Peyer's patch (tissue), 4 donors: ENCODE data around the gene DARS1. TPM values are rescaled to one million over a fixed set of nuclear protein-coding genes. Genes with fewer than 3 reads are reported as not detected.
"Not testable (repeated sequence)": the region's sequence is repeated elsewhere in the genome, so short reads cannot be mapped to it uniquely, and the experiment has no call there.

Experiments
- DNase-seq, 3 donors: peaks; one replicate each; pipeline ENCODE4 v3.0.0-alpha.2; 2017 to 2019
- H3K27ac ChIP-seq, 4 donors: fragments of 200-600 bp; sonication (generic); one replicate each; pipeline ENCODE4 v1.5.1; 2016 to 2019
- H3K27me3 ChIP-seq, 2 donors: fragments of 200-600 bp; sonication (generic); one replicate each; pipeline ENCODE4 v1.5.1; 2019
- H3K36me3 ChIP-seq, 3 donors: fragments of 200-600 bp; sonication (generic); one replicate each; pipeline ENCODE4 v1.5.1; 2016 to 2019
- H3K4me1 ChIP-seq, 4 donors: fragments of 200-600 bp; sonication (generic); one replicate each; pipeline ENCODE4 v1.5.1; 2016 to 2019
- H3K4me3 ChIP-seq, 4 donors: fragments of 200-600 bp; sonication (generic); 1 replicate in 3 of 4; 2 replicates in 1 of 4; pipeline ENCODE4 v1.5.1; 2016 to 2019; ENCODE audit warnings: mild to moderate bottlenecking in 1 of 4
- H3K9me3 ChIP-seq, 4 donors: fragments of 200-600 bp; sonication (generic); one replicate each; pipeline ENCODE4 v1.5.1; 2016 to 2019; ENCODE audit warnings: mild to moderate bottlenecking in 1 of 4
- POLR2A ChIP-seq, 2 donors: fragments of 450-650 bp; IDR thresholded peaks; one replicate each; pipeline ENCODE4 v1.5.1; 2017; ENCODE audit warnings: antibody characterized with exemption in 2 of 2, mild to moderate bottlenecking in 2 of 2, moderate library complexity in 2 of 2
- total RNA-seq, 4 donors: library from RNA; depleted of rRNA; stranded (reverse); fragments of >200 nt; gene quantifications; one replicate each; pipeline ENCODE4 v1.1.0, GENCODE V29; 2016
- TF ChIP-seq, protein P1 (sequence below), 6 experiments: fragments of 450-650 bp in 4 of 6; fragments of 200-600 bp in 2 of 6; sonication (generic) in 1 of 6; IDR thresholded peaks; one replicate each; pipeline ENCODE4 v1.5.1; 2017 to 2019; ENCODE audit warnings: antibody characterized with exemption in 6 of 6, mild to moderate bottlenecking in 3 of 6, moderate library complexity in 1 of 6

The DARS1 gene
- total RNA-seq, 4 donors from 2014 or later = 27.5 to 75.9 (median 30.6) TPM

DNA sequence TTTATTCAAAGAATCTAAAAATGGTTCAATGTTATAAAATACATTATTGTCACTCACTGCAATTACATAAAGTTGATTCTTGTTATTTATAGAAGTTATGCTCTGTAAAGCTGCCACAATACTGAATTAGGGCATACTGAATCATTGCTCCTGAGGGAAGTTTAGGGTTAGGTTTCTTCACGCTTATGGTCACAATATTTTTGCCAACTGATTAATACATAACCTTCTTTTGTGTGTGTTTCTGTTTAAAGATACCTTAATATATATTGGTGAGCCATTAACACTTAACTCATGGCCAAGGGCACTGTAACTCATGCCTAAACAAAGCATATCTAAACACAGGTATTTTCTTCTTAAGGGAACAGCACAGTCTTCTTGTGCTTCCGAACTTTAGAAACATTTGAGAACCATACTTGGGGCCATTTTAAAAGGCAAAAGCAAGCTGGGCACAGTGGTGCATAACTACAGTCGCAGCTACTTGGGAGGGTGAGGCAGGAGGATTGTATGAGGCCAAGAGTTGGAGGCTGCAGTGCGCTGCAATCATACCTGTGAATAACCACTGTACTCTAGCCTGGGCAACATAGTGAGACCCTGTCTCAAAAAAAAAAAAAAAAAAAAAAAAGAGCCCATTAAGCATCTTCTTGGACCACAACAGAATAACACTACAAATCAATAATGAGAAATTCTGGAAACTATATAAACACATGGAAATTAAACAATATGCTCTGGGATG, 15.6 kb downstream of the DARS1 start:
- no peak overlapping the region for H3K4me3 ChIP-seq
- H3K4me1 ChIP-seq = no peaks in the 10 kb centered on the region
- TF ChIP-seq, protein P1, sequence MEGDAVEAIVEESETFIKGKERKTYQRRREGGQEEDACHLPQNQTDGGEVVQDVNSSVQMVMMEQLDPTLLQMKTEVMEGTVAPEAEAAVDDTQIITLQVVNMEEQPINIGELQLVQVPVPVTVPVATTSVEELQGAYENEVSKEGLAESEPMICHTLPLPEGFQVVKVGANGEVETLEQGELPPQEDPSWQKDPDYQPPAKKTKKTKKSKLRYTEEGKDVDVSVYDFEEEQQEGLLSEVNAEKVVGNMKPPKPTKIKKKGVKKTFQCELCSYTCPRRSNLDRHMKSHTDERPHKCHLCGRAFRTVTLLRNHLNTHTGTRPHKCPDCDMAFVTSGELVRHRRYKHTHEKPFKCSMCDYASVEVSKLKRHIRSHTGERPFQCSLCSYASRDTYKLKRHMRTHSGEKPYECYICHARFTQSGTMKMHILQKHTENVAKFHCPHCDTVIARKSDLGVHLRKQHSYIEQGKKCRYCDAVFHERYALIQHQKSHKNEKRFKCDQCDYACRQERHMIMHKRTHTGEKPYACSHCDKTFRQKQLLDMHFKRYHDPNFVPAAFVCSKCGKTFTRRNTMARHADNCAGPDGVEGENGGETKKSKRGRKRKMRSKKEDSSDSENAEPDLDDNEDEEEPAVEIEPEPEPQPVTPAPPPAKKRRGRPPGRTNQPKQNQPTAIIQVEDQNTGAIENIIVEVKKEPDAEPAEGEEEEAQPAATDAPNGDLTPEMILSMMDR (IDR thresholded peaks at IDR 0.05) = no peak
- no peak for TF ChIP-seq POLR2A (IDR thresholded peaks at IDR 0.05)
- H3K36me3 ChIP-seq = peaks cover 0 to 8% (median 0%) of the 10 kb centered on the region in 3 donors
- no peak for DNase-seq
- H3K27me3 ChIP-seq = no peaks in the 10 kb centered on the region
- H3K27ac ChIP-seq = no peak overlapping the region
- no peaks in the 10 kb centered on the region for H3K9me3 ChIP-seq

DNA sequence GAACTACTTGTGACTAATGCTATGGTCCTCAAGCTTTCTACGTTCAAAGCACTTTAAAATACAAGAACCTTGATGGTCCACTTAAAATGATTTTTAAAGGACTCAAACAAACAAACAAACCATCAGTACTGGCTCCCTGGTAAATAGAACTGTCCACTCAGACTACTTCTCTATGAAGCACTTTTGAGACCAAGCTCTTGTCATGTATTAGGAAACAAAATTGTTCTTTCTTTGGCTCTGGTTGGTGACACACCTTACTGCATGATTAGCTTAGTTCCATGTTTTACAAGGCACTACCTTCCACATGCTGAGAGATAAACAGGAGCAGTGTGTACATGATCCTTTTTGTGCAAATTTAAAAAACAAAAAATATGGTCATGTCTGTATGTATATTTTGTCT, 19.7 kb downstream of the DARS1 start:
- no peak for DNase-seq
- Histone ChIP-seq H3K27me3 (no peaks in the 10 kb centered on the region), H3K9me3 (no peaks in the 10 kb centered on the region), H3K4me1 (peaks cover 0 to 5% (median 0%) of the 10 kb centered on the region in 4 donors), H3K27ac (no peak overlapping the region), H3K4me3 (no peak overlapping the region), H3K36me3 (peaks cover 0 to 8% (median 0%) of the 10 kb centered on the region in 3 donors)
- TF ChIP-seq, protein P1 (IDR thresholded peaks at IDR 0.05) = no peak
- no peak for TF ChIP-seq POLR2A (IDR thresholded peaks at IDR 0.05)

DNA sequence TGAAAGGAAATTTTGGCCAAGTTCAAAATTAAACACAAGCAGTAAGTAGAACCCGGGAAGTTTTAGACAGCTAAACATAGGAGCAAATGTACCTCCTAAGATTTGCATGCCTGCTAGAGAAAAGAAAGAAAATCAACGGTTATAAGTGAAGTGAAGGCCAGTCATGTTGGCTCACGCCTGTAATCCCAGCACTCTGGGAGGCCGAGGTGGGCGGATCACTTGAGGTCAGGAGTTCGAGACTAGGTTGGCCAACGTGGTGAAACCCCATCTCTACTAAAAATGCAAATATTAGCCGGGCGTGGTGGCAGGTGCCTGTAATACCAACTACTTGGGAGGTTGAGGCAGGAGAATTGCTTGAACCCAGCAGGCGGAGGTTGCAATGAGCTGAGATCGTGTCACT, 21.0 kb downstream of the DARS1 start:
- not testable (repeated sequence) for DNase-seq, H3K4me1 ChIP-seq, H3K4me3 ChIP-seq, H3K27ac ChIP-seq, H3K27me3 ChIP-seq, H3K9me3 ChIP-seq
- peaks cover 0 to 11% (median 0%) of the 10 kb centered on the region in 3 donors for H3K36me3 ChIP-seq

DNA sequence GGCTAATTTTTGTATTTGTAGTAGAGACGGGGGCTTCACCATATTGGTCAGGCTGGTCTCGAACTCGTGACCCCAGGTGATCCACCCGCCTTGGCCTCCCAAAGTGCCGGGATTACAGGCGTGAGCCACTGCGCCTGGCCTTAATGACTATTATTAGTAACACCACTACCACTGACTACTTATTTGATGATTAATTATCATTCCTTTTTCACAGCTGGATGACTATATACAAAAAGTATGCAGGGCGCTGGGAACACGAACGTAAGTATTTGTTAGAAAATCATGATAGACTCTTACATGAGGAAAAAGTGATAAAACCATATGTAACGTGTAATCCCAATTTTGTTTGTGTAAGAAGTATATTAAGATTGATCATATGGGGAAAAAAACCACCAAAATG, 21.6 kb downstream of the DARS1 start:
- H3K27me3 ChIP-seq = no peaks in the 10 kb centered on the region
- no peak for DNase-seq
- peaks cover 0 to 11% (median 0%) of the 10 kb centered on the region in 3 donors for H3K36me3 ChIP-seq
- peaks cover 0 to 5% (median 0%) of the 10 kb centered on the region in 4 donors for H3K4me1 ChIP-seq
- H3K4me3 ChIP-seq = no peak overlapping the region
- no peak overlapping the region for H3K27ac ChIP-seq
- no peaks in the 10 kb centered on the region for H3K9me3 ChIP-seq
- TF ChIP-seq POLR2A (IDR thresholded peaks at IDR 0.05) = no peak
- TF ChIP-seq, protein P1 (IDR thresholded peaks at IDR 0.05) = no peak

DNA sequence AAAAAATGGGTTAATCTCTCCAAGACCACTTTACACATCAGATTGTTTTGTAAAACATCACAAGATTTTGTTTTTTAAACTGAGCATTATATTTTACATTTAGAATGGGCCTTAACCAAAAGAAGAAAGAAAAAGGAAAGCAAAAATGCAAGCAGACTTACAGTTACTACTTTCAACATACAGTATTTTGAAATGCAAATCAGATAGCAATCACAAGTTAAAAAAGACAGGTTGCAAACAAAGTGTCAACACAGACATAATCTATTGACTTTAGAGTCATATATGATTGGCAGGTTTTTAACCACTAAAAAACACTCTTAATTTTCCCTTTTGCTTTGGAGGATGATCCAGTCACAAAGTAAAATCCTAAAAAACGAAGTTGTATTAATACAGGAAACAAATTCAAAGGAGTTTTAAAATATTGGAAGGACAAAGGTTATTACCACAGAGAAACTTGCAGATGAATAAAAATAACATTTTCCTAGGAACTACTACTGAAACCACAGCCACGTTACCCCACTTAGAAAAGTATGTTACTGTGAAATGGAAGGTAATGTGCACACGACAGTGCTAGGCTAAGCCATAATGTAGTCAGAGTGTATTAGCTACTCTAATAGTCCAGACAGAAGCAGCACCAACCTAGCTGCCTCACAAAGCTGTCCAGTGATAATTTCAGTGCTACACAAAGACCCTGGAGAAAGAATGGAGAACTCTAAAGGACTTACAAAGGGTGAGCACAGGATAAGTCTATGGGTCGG, 22.9 kb downstream of the DARS1 start:
- Histone ChIP-seq H3K4me1 (peaks cover 0 to 5% (median 0%) of the 10 kb centered on the region in 4 donors), H3K36me3 (peaks cover 0 to 11% (median 0%) of the 10 kb centered on the region in 3 donors), H3K9me3 (no peaks in the 10 kb centered on the region), H3K27ac (peak overlapping the region in 1 of 4 donors; percentile 57), H3K27me3 (no peaks in the 10 kb centered on the region), H3K4me3 (no peak overlapping the region)
- no peak for DNase-seq
- TF ChIP-seq, protein P1 (IDR thresholded peaks at IDR 0.05) = no peak
- no peak for TF ChIP-seq POLR2A (IDR thresholded peaks at IDR 0.05)
